ENCODE data around the gene COMMD4.
"Not testable (repeated sequence)": the region's sequence is repeated elsewhere in the genome, so short reads cannot be mapped to it uniquely, and the experiment has no call there.

- not testable (repeated sequence) for TF ChIP-seq CTCF, EP300, POLR2A (IDR thresholded peaks at IDR 0.05)
These were observed 37.1 kb upstream of the COMMD4 start for GRCh38 chr15:75298541-75299310.
